ENCODE measurements around the gene RAB25. TPM values are rescaled to one million over a fixed set of nuclear protein-coding genes. Genes with fewer than 3 reads are reported as not detected.

Gene RAB25
- total and polyA plus RNA-seq, 8 donors = 36.7 to 267 (median 192) TPM

- no peak for TF ChIP-seq POLR2A (IDR thresholded peaks at IDR 0.05)
- no peak for TF ChIP-seq CTCF (IDR thresholded peaks at IDR 0.05)
- no peak for TF ChIP-seq POLR2AphosphoS5 (IDR thresholded peaks at IDR 0.05)
- TF ChIP-seq EP300 (IDR thresholded peaks at IDR 0.05) = no peak
- intact Hi-C loops (cut with DNase I; ENCODE audit: low total_unique reads) = no loop called here
- Histone ChIP-seq H3K27me3 (no peaks in the 10 kb centered on the region), H3K4me3 (peak overlapping the region; percentile 71 to 97 (median 86)), H3K27ac (peak overlapping the region; percentile 66 to 93 (median 92)), H3K36me3 (peaks cover 11 to 30% (median 22%) of the 10 kb centered on the region in 4 donors), H3K9me3 (no peaks in the 10 kb centered on the region), H3K4me1 (peaks cover 14 to 39% (median 29%) of the 10 kb centered on the region in 4 donors)
- 18 to 38% (median 20%) methylated on average over 8 to 17 of the region's 17 CpGs for WGBS, 5 donors
- DNase-seq = no peak
Measured at GRCh38 chr1:156055281-156056048, 5.5 kb upstream of the RAB25 start.

- whole genome bisulfite sequencing, 5 donors = 92 to 100% (median 97%) methylated on average over 1 of the region's 1 CpG
- H3K9me3 ChIP-seq = no peaks in the 10 kb centered on the region
- peak overlapping the region in 1 of 4 donors; percentile 97 for H3K4me3 ChIP-seq
- peaks cover 14 to 39% (median 28%) of the 10 kb centered on the region in 4 donors for H3K4me1 ChIP-seq
- no peak for TF ChIP-seq POLR2AphosphoS5 (IDR thresholded peaks at IDR 0.05)
- TF ChIP-seq EP300 (IDR thresholded peaks at IDR 0.05) = no peak
- TF ChIP-seq POLR2A (IDR thresholded peaks at IDR 0.05) = no peak
- TF ChIP-seq CTCF (IDR thresholded peaks at IDR 0.05) = no peak
- peaks cover 7 to 21% (median 15%) of the 10 kb centered on the region in 4 donors for H3K36me3 ChIP-seq
- no peak for DNase-seq
- no peaks in the 10 kb centered on the region for H3K27me3 ChIP-seq
- intact Hi-C loops (cut with DNase I; ENCODE audit: low total_unique reads) = no loop called here
- no peak overlapping the region for H3K27ac ChIP-seq
Measured at GRCh38 chr1:156056326-156056849, 4.6 kb upstream of the RAB25 start.

GRCh38 chr1:156062189-156062588 is 1.2 kb downstream of the RAB25 start:
- H3K27ac ChIP-seq = peak overlapping the region; percentile 71 to 86 (median 81)
- no peaks in the 10 kb centered on the region for H3K9me3 ChIP-seq
- peaks cover 0 to 25% (median 6%) of the 10 kb centered on the region in 4 donors for H3K4me1 ChIP-seq
- intact Hi-C loops (cut with DNase I; ENCODE audit: low total_unique reads) = no loop called here
- peak in 1 of 2 donors; percentile 40 for DNase-seq
- H3K36me3 ChIP-seq = peaks cover 7 to 21% (median 17%) of the 10 kb centered on the region in 4 donors
- H3K27me3 ChIP-seq = no peaks in the 10 kb centered on the region
- peak overlapping the region; percentile 36 to 54 (median 44) for H3K4me3 ChIP-seq
- WGBS, 5 donors = 50 to 58% (median 52%) methylated on average over 3 of the region's 3 CpGs
- TF ChIP-seq CTCF (IDR thresholded peaks at IDR 0.05) = no peak
- TF ChIP-seq POLR2AphosphoS5 (IDR thresholded peaks at IDR 0.05) = peak in 1 of 3 donors; percentile 16
- no peak for TF ChIP-seq POLR2A (IDR thresholded peaks at IDR 0.05)

GRCh38 chr1:156063997-156064285 is 3.0 kb downstream of the RAB25 start:
- H3K4me1 ChIP-seq = peaks cover 0 to 22% (median 6%) of the 10 kb centered on the region in 4 donors
- H3K27me3 ChIP-seq = no peaks in the 10 kb centered on the region
- peak overlapping the region in 1 of 4 donors; percentile 18 for H3K4me3 ChIP-seq
- no peaks in the 10 kb centered on the region for H3K9me3 ChIP-seq
- intact Hi-C loops (cut with DNase I; ENCODE audit: low total_unique reads) = no loop called here
- no peak for TF ChIP-seq POLR2A (IDR thresholded peaks at IDR 0.05)
- no peak for TF ChIP-seq EP300 (IDR thresholded peaks at IDR 0.05)
- DNase-seq = no peak
- peaks cover 0 to 24% (median 14%) of the 10 kb centered on the region in 4 donors for H3K36me3 ChIP-seq
- peak overlapping the region in 2 of 5 donors; percentile 18 to 81 for H3K27ac ChIP-seq
- WGBS, 5 donors = 44 to 64% (median 57%) methylated on average over 2 of the region's 2 CpGs
